MM.1S (cell line): ENCODE data around the gene DNAJB4.

Experiments
- CTCF ChIP-seq: fragments of 300-600 bp; sonication (generic); IDR thresholded peaks from 2 replicates; pipeline ENCODE4 v1.5.1; 2016; ENCODE audit warnings: antibody characterized with exemption, low read length, mixed read lengths
- EZH2phosphoT487 ChIP-seq: fragments of 300-600 bp; sonication (generic); IDR thresholded peaks from 2 replicates; pipeline ENCODE4 v1.6.1; 2018; ENCODE audit warnings: antibody characterized with exemption, low read length

GRCh38 chr1:78004719-78005447 lies at the start of gene DNAJB4:
- TF ChIP-seq CTCF (no peak), EZH2phosphoT487 (no peak)
